Measurements from ENCODE around the gene CTIF. TPM values are rescaled to one million over a fixed set of nuclear protein-coding genes. Genes with fewer than 3 reads are reported as not detected.

Gene CTIF
- total and polyA plus RNA-seq, 12 donors = 44.5 to 74.1 (median 58.9) TPM

- ATAC-seq = peak in 1 of 8 donors; percentile 23
- H3K27me3 ChIP-seq = no peaks in the 10 kb centered on the region
- H3K9me3 ChIP-seq = no peaks in the 10 kb centered on the region
- H3K27ac ChIP-seq = no peak overlapping the region
- TF ChIP-seq, protein P1, sequence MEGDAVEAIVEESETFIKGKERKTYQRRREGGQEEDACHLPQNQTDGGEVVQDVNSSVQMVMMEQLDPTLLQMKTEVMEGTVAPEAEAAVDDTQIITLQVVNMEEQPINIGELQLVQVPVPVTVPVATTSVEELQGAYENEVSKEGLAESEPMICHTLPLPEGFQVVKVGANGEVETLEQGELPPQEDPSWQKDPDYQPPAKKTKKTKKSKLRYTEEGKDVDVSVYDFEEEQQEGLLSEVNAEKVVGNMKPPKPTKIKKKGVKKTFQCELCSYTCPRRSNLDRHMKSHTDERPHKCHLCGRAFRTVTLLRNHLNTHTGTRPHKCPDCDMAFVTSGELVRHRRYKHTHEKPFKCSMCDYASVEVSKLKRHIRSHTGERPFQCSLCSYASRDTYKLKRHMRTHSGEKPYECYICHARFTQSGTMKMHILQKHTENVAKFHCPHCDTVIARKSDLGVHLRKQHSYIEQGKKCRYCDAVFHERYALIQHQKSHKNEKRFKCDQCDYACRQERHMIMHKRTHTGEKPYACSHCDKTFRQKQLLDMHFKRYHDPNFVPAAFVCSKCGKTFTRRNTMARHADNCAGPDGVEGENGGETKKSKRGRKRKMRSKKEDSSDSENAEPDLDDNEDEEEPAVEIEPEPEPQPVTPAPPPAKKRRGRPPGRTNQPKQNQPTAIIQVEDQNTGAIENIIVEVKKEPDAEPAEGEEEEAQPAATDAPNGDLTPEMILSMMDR (IDR thresholded peaks at IDR 0.05) = no peak
- H3K4me3 ChIP-seq = no peak overlapping the region
- peaks cover 0 to 8% (median 0%) of the 10 kb centered on the region in 9 donors for H3K4me1 ChIP-seq
- 96 to 97% methylated on average over 6 of the region's 6 CpGs for WGBS, 2 donors
- intact Hi-C loops (cut with DNase I) = no loop called here
- peaks cover 0 to 29% (median 4%) of the 10 kb centered on the region in 9 donors for H3K36me3 ChIP-seq
- no peak for DNase-seq
These were observed 93.0 kb downstream of the CTIF start for GRCh38 chr18:48631851-48632250.

- TF ChIP-seq, protein P1 (IDR thresholded peaks at IDR 0.05) = no peak
- H3K36me3 ChIP-seq = peaks cover 0 to 38% (median 4%) of the 10 kb centered on the region in 9 donors
- no peaks in the 10 kb centered on the region for H3K27me3 ChIP-seq
- WGBS, 2 donors = 90 to 93% methylated on average over 9 to 12 of the region's 12 CpGs
- ATAC-seq (no peak), DNase-seq (no peak)
- H3K9me3 ChIP-seq = no peaks in the 10 kb centered on the region
- peaks cover 0 to 8% (median 0%) of the 10 kb centered on the region in 9 donors for H3K4me1 ChIP-seq
- intact Hi-C loops (cut with DNase I) = no loop called here
- no peak overlapping the region for H3K27ac ChIP-seq
- no peak overlapping the region for H3K4me3 ChIP-seq
These were observed 93.9 kb downstream of the CTIF start for GRCh38 chr18:48632676-48633257.

DNA sequence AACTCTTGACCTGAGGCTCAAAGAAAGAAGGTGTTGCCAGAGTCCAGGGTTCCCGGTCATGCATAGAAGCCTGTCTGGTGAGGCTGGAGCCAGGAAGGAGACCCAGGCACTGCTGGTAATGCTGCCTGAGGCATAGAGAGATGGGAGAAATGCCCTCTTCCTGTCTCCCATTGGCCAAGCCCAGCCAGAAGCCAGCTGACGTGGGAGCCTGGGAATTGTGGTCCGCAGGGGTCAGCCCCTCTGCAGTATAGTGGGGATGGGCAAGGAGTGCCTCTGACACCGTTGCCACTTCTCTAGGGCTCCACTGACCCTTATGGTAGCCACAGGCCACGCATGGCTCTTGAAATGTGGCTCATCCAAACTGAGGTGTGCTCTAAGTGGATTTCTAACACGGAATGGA is 95.7 kb downstream of the CTIF start:
- H3K4me3 ChIP-seq = no peak overlapping the region
- TF ChIP-seq, protein P1 (IDR thresholded peaks at IDR 0.05) = no peak
- 94 to 96% methylated on average over 6 of the region's 6 CpGs for WGBS, 2 donors
- H3K27me3 ChIP-seq = no peaks in the 10 kb centered on the region
- no peak for ATAC-seq
- no peaks in the 10 kb centered on the region for H3K9me3 ChIP-seq
- H3K36me3 ChIP-seq = peaks cover 0 to 40% (median 0%) of the 10 kb centered on the region in 9 donors
- H3K27ac ChIP-seq = no peak overlapping the region
- H3K4me1 ChIP-seq = peaks cover 0 to 14% (median 0%) of the 10 kb centered on the region in 9 donors
- no peak for DNase-seq
- intact Hi-C loops (cut with DNase I) = no loop called here

- DNase-seq (no peak), ATAC-seq (peak in 5 of 8 donors; percentile 46 to 66 (median 52))
- Histone ChIP-seq H3K36me3 (peaks cover 0 to 37% (median 0%) of the 10 kb centered on the region in 9 donors), H3K4me1 (peaks cover 0 to 19% (median 0%) of the 10 kb centered on the region in 9 donors), H3K4me3 (no peak overlapping the region), H3K9me3 (no peaks in the 10 kb centered on the region), H3K27ac (no peak overlapping the region), H3K27me3 (no peaks in the 10 kb centered on the region)
- 96 to 100% methylated on average over 1 of the region's 1 CpG for WGBS, 2 donors
- TF ChIP-seq, protein P1 (IDR thresholded peaks at IDR 0.05) = no peak
- intact Hi-C loops (cut with DNase I) = no loop called here
These were observed 96.1 kb downstream of the CTIF start for GRCh38 chr18:48634975-48635374.

Data from heart right ventricle (tissue), 16 donors.